ENCODE measurements around the gene POLR1E.

POLR1E gene

GRCh38 chr9:37485389-37486255, at the start of gene POLR1E:
POLR1E (plus strand) TSS chr9:37485948; CDS start chr9:37486048, 100 bp downstream.
- DNase-seq, result peak; percentile 97

GRCh38 chr9:37436540-37436939, 49.2 kb upstream of the POLR1E start:
- no peak for DNase-seq

DNA sequence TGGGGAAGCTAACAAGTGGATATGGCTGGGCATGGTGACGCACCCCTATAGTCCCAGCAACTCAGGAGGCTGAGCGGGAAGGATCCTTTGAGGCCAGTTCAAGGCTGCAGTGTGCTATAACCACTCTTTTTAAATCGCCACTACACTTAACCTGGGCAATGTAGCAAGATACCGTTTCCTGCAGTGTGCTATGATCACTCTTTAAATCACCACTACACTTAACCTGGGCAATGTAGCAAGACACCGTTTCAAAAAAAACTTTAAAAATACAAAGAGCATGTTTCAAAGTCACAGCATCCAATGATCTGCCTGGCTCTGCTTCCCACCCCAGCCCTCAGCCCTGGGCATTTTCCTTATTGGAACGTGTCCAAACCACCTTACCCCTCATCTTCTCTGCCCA, 48.7 kb upstream of the POLR1E start:
- DNase-seq, result no peak

DNA sequence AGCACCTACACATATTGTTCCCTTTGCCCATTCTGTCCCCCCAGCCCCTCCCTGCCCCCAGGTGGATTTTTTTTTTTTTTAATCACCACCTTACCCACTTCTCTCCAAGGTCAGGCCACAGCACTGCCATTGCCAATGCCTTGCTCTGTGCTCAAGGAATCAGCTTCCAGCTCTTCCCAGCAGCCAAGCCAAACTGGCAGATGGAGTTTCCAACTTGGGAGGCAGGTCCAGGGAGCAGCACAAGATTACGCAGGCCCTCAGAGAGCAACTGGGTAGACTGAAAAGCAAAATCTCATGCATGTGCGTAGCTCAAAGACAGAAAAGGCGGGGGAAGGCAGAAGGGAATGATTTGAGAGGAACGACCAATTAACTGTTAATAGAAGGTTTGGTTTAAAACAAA, 48.1 kb upstream of the POLR1E start:
- DNase-seq, result no peak

DNA sequence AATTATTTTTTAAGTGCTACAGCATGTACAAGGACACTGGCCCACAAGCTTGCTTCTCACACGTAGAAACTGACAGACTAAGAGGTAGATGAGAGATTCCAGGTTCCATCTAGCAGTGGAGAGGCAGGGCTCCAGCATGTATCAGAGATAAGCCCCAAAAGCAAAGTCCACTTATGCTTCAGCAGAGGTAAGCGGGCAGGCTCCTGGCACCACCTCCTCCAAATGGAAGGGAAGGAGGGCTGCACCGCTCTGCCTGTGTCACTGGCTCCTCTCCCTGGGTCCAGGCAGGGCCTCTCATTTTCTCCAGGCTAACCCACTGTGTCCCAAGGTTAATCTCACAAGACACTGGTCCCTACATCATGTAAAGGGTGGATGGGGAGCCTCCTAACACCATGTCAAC, 47.4 kb upstream of the POLR1E start:
- no peak for DNase-seq

GRCh38 chr9:37441776-37442370, 43.9 kb upstream of the POLR1E start:
- DNase-seq, result no peak

DNA sequence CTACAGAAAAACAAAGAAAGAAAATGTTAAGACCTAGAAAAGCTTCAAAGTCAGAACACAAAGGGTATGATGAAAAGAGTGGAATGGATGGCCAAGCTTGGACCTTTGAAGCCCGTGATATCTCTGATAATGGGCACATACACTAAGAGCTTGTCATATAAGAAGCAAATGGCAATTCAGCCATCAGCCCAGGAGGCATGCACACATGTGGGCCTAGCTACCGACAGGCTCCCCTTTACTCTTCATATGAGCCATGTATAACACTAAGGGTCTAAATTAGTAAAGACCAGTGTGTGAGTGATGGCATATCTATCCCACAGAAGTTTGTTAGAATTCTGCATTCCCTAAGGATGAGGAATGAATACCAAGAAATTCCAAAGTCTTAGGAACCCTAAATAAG, 43.2 kb upstream of the POLR1E start:
- DNase-seq, result no peak

- DNase-seq, result no peak
Observed at GRCh38 chr9:37443566-37443965, 42.2 kb upstream of the POLR1E start.

DNA sequence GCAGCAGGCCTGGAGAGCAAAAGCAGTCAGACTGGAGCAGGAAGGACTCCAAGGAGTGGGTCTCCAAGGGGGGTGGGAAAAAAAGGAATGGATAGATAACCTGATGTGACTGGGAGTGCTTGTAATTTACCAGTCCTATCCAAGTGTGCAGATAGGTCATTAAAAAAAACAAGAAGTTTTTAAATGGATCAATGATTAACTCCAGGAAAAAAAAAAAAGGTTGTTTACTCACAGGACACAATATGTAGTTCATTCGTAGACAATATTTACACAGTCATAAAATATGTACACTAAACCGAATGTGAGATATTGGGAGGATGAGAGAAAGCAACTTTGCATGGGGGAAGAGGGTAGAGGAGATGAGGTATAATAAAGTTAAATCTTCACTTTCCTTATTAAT, 40.9 kb upstream of the POLR1E start:
- DNase-seq, result no peak

- DNase-seq, result no peak
Observed at GRCh38 chr9:37445832-37446231, 39.9 kb upstream of the POLR1E start.

- no peak for DNase-seq
Observed at GRCh38 chr9:37446401-37446800, 39.3 kb upstream of the POLR1E start.

GRCh38 chr9:37447111-37447510, 38.6 kb upstream of the POLR1E start:
- DNase-seq, result no peak

GRCh38 chr9:37449862-37450632, 35.7 kb upstream of the POLR1E start:
- DNase-seq, result no peak

GRCh38 chr9:37451628-37452027, 34.1 kb upstream of the POLR1E start:
- DNase-seq, result no peak

- no peak for DNase-seq
Observed at GRCh38 chr9:37452611-37453010, 33.1 kb upstream of the POLR1E start.

- no peak for DNase-seq
Observed at GRCh38 chr9:37453827-37454226, 31.9 kb upstream of the POLR1E start.

DNA sequence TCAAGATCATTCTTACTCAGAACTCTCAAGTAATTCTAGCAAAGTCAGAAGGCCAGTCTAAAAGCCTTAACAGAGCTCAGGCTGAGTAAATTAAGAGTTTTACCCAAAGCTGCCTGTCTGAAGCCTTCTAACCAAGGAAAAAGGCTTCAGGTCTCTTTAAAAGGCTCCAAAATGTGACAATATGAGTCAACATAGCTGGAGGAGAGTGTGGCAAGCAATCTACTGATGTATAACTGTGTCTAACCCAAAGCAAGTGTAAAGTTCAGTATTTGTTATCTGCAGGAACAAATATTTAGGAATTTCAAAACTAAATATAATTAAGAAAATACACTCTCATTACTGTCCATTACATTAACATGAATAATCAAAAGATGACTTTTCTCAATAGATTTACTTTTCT, 31.5 kb upstream of the POLR1E start:
- DNase-seq, result no peak

DNA sequence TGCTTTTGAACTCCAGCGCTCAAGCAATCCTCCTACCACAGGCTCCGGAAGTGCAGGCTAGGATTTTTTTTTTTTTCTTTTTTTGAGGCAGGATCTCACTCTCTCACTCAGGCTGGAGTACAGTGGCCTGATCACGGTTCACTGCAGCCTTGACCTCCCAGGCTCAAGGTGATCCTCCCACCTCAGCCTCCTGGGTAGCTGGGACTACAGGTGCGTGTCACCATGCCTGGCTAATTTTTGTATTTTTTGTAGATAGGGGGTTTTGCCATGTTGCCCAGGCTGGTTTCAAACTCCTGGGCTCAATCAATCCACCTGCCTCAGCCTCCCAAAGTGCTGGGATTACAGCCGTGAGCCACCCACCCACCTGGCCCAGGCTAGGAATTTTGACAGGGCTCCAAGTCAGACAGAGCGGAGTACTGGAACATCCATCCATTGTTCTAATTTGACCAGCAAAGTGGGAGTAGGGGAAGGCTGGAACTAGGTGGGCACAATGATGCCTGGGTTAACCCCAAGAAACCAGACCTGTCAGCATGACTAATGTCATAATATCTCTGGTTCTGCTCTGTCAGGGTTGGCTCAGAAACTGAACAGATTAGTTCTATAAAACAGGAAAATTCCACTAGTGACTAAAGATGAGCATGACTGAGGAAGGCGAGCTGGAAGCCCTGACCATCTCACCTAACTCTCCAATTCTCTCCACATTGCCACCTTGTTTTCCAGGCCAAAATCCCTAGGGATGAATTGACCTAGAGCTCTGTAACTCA, 29.7 kb upstream of the POLR1E start:
- DNase-seq, result no peak

- no peak for DNase-seq
Observed at GRCh38 chr9:37456817-37457216, 28.9 kb upstream of the POLR1E start.

- DNase-seq, result no peak
Observed at GRCh38 chr9:37464006-37464405, 21.7 kb upstream of the POLR1E start.

DNA sequence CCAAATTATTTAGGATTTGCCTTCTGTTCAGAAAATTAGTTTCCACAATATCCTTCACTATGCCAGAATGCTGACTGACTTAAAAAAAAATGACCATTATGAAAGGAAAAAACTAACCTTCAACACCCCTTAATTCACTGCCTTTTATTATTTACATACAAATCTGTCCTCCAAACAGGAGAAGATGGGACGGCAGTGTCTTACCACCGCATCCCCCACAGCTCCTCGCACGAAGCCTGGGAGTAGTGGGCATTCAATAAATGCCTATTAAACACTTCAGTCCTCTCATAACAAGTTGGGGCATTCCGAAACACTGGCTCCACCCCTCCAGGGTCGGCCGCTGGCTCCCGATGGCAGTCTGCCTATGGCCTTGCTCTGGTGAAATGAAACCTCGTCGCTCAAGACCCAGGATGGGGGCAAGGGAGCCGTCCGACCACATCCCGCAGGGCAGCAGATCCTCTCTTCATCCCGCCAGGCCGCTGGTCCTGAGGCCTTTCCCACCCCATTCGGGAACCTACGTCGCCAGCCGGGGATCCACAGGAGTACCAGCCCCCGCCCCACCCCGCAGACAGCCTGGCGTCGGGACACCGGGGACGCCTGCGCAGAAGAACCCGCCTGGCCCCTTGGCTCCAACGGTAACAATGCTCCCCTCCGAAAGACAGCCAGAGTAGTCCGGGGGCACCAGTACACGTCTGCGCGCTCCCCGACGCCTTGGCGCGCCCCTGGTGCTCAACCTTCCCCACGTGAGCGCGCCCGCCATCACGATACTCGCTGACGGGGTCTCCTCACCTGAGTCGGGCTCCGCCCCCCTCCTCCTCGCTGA, 21.1 kb upstream of the POLR1E start:
- peak; percentile 80 for DNase-seq
